Stimulated activated CD4-positive, alpha-beta T cell treated with anti-CD3 and anti-CD28 coated beads, Interleukin-15, amount 100 ng/mL, for 24 hours (primary cell): ENCODE measurements around the gene CRYL1.
A peak's percentile ranks its signal among the peaks of the same experiment; 100 is the strongest.

Source experiments
- DNase-seq: peaks from one replicate; pipeline ENCODE4 v3.0.0-alpha.2; 2020

CRYL1 gene

GRCh38 chr13:20416223-20416745 lies 109.4 kb downstream of the CRYL1 start:
- DNase-seq, result no peak

- no peak for DNase-seq
Measured at GRCh38 chr13:20415694-20416107, 110.0 kb downstream of the CRYL1 start.

GRCh38 chr13:20415306-20415679 lies 110.4 kb downstream of the CRYL1 start:
- DNase-seq, result no peak

GRCh38 chr13:20414546-20415305 lies 110.9 kb downstream of the CRYL1 start:
- no peak for DNase-seq

GRCh38 chr13:20412691-20413355 lies 112.8 kb downstream of the CRYL1 start:
- peak; percentile 46 for DNase-seq

GRCh38 chr13:20411638-20412342 lies 113.9 kb downstream of the CRYL1 start:
- DNase-seq, result peak; percentile 62

GRCh38 chr13:20410726-20411125 lies 114.9 kb downstream of the CRYL1 start:
- DNase-seq, result no peak

GRCh38 chr13:20408181-20408580 lies 117.5 kb downstream of the CRYL1 start:
- DNase-seq, result no peak

- DNase-seq, result no peak
Measured at GRCh38 chr13:20407759-20408158, 117.9 kb downstream of the CRYL1 start.

- DNase-seq, result no peak
Measured at GRCh38 chr13:20405691-20406090, 120.0 kb downstream of the CRYL1 start.

- DNase-seq, result no peak
Measured at GRCh38 chr13:20404488-20405222, 121.0 kb downstream of the CRYL1 start.

- no peak for DNase-seq
Measured at GRCh38 chr13:20403826-20404225, 121.8 kb downstream of the CRYL1 start.

GRCh38 chr13:20402881-20403280 lies 122.8 kb downstream of the CRYL1 start:
- DNase-seq, result no peak

- no peak for DNase-seq
Measured at GRCh38 chr13:20401931-20402856, 123.5 kb downstream of the CRYL1 start.

GRCh38 chr13:20401531-20401930 lies 124.1 kb downstream of the CRYL1 start:
- DNase-seq, result no peak

- no peak for DNase-seq
Measured at GRCh38 chr13:20400774-20401173, 124.9 kb downstream of the CRYL1 start.

- no peak for DNase-seq
Measured at GRCh38 chr13:20399961-20400360, 125.7 kb downstream of the CRYL1 start.

GRCh38 chr13:20399515-20399914 lies 126.1 kb downstream of the CRYL1 start:
- DNase-seq, result no peak

- no peak for DNase-seq
Measured at GRCh38 chr13:20398459-20398858, 127.2 kb downstream of the CRYL1 start.

- DNase-seq, result no peak
Measured at GRCh38 chr13:20397896-20398295, 127.8 kb downstream of the CRYL1 start.

- no peak for DNase-seq
Measured at GRCh38 chr13:20395061-20395916, 130.4 kb downstream of the CRYL1 start.
